ENCODE measurements around the gene KANSL1.

DNA sequence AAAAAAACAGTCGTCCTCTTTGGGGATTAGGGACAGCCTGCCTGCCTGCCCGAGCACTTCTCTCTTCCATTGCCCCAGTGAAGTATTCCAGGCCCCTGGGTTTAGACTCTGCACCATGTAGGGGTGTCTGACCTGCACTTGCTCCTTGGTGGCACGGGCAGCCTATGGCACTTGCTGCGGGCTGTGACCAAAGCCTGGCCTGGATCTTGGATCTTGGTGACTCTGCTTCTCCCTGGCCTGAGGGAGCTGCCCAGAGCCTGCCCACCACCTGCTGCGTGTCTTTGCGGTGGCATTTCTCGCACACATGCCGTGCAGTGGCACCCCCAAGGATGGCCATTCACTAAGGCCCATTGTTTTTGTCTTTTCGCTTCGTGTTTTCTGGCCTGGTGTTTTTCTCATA, 200.3 kb downstream of the KANSL1 start:
- TF ChIP-seq POLR2AphosphoS5 (IDR thresholded peaks at IDR 0.05), result no peak
- TF ChIP-seq, protein P1, sequence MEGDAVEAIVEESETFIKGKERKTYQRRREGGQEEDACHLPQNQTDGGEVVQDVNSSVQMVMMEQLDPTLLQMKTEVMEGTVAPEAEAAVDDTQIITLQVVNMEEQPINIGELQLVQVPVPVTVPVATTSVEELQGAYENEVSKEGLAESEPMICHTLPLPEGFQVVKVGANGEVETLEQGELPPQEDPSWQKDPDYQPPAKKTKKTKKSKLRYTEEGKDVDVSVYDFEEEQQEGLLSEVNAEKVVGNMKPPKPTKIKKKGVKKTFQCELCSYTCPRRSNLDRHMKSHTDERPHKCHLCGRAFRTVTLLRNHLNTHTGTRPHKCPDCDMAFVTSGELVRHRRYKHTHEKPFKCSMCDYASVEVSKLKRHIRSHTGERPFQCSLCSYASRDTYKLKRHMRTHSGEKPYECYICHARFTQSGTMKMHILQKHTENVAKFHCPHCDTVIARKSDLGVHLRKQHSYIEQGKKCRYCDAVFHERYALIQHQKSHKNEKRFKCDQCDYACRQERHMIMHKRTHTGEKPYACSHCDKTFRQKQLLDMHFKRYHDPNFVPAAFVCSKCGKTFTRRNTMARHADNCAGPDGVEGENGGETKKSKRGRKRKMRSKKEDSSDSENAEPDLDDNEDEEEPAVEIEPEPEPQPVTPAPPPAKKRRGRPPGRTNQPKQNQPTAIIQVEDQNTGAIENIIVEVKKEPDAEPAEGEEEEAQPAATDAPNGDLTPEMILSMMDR (IDR thresholded peaks at IDR 0.05), result no peak

All from transverse colon (tissue), 4 donors.